Neural cell (in vitro differentiated cells): ENCODE data around the gene TOM1. TPM values are rescaled to one million over a fixed set of nuclear protein-coding genes. Genes with fewer than 3 reads are reported as not detected.

Experiments
- H2AFZ ChIP-seq: fragments of 200-600, 300-800 bp; sonication (generic), shearing (Covaris generic); 2 replicates; pipeline ENCODE4 v1.6.0; 2014; ENCODE audit warnings: low read depth, mild to moderate bottlenecking, antibody characterized with exemption, low read length, moderate library complexity
- H3F3A ChIP-seq: fragments of 200-600 bp; shearing (Covaris generic); 2 replicates; pipeline ENCODE4 v1.6.1; 2016; ENCODE audit warnings: mild to moderate bottlenecking, moderate library complexity, mixed read lengths, antibody characterized with exemption, low read length; ENCODE audit not compliant: insufficient read depth, poor library complexity, severe bottlenecking
- H3K27ac ChIP-seq: fragments of 200-600, 300-800 bp; sonication (generic), shearing (Covaris generic); 2 replicates; pipeline ENCODE4 v1.5.1; 2014; ENCODE audit warnings: mild to moderate bottlenecking, low read length, moderate library complexity
- H3K27me3 ChIP-seq: fragments of 300-800, 200-600 bp; sonication (generic), shearing (Covaris generic); 2 replicates; pipeline ENCODE4 v1.6.0; 2014; ENCODE audit warnings: mild to moderate bottlenecking, low read depth, low read length, moderate library complexity; ENCODE audit not compliant: insufficient read depth
- H3K36me3 ChIP-seq: fragments of 300-800, 200-600 bp; sonication (generic), shearing (Covaris generic); 2 replicates; pipeline ENCODE4 v1.5.1; 2014; ENCODE audit warnings: mild to moderate bottlenecking, antibody characterized with exemption, low read length, moderate library complexity; ENCODE audit not compliant: insufficient read depth
- H3K4me2 ChIP-seq: fragments of 300-800, 200-600 bp; sonication (generic), shearing (Covaris generic); 2 replicates; pipeline ENCODE4 v1.6.0; 2014; ENCODE audit warnings: mild to moderate bottlenecking, low read length
- H3K4me3 ChIP-seq: fragments of 300-800, 200-600 bp; sonication (generic), shearing (Covaris generic); 2 replicates; pipeline ENCODE4 v1.5.1; 2014; ENCODE audit warnings: mild to moderate bottlenecking, low read length, moderate library complexity
- H3K79me2 ChIP-seq: fragments of 200-600 bp; shearing (Covaris generic); replicated peaks from 2 replicates; pipeline ENCODE4 v1.6.0; 2014; ENCODE audit warnings: mild to moderate bottlenecking, low read length, moderate library complexity; ENCODE audit not compliant: insufficient read depth
- H3K9ac ChIP-seq: fragments of 300-800, 200-600 bp; sonication (generic), shearing (Covaris generic); 2 replicates; pipeline ENCODE4 v1.6.1; 2016; ENCODE audit warnings: mild to moderate bottlenecking, low read length, mixed read lengths
- H3K9me2 ChIP-seq: fragments of 200-600 bp; shearing (Covaris generic); 2 replicates; pipeline ENCODE4 v1.6.1; 2016; ENCODE audit warnings: mild to moderate bottlenecking, low read length, mixed read lengths; ENCODE audit not compliant: insufficient read depth
- H3K9me3 ChIP-seq: fragments of 200-600, 300-800 bp; sonication (generic), shearing (Covaris generic); 2 replicates; pipeline ENCODE4 v1.6.1; 2016; ENCODE audit warnings: mild to moderate bottlenecking, mixed run types, low read length, moderate library complexity, mixed read lengths
- H4K20me1 ChIP-seq: fragments of 200-600 bp; shearing (Covaris generic); 2 replicates; pipeline ENCODE4 v1.6.1; 2016; ENCODE audit warnings: mild to moderate bottlenecking, mixed run types; ENCODE audit not compliant: insufficient read depth
- CTCF ChIP-seq: fragments of 450-650 bp; IDR thresholded peaks from 2 replicates; pipeline ENCODE4 v1.5.1; 2014; ENCODE audit warnings: antibody characterized with exemption, mild to moderate bottlenecking, moderate library complexity; ENCODE audit not compliant: poor library complexity, severe bottlenecking
- EP300 ChIP-seq: fragments of 450-650 bp; conservative IDR thresholded peaks from 2 replicates; pipeline ENCODE4 v1.6.1; 2014; ENCODE audit warnings: antibody characterized with exemption, mild to moderate bottlenecking, moderate library complexity; ENCODE audit not compliant: poor library complexity, severe bottlenecking
- EZH2 ChIP-seq: fragments of 200-600, 300-800 bp; shearing (Covaris generic), sonication (generic); IDR thresholded peaks from 2 replicates; pipeline ENCODE4 v1.6.1; 2014; ENCODE audit warnings: antibody characterized with exemption, low read length, borderline replicate concordance, mild to moderate bottlenecking; ENCODE audit not compliant: insufficient read depth, poor library complexity, severe bottlenecking
- MXI1 ChIP-seq: fragments of 450-650 bp; conservative IDR thresholded peaks from 2 replicates; pipeline ENCODE4 v1.6.1; 2014; ENCODE audit warnings: antibody characterized with exemption, mild to moderate bottlenecking; ENCODE audit not compliant: poor library complexity, severe bottlenecking
- POLR2AphosphoS5 ChIP-seq: IDR thresholded peaks from 2 replicates; pipeline ENCODE4 v1.6.1; 2012
- RAD21 ChIP-seq: fragments of 450-650 bp; conservative IDR thresholded peaks from 2 replicates; pipeline ENCODE4 v1.6.1; 2014; ENCODE audit warnings: antibody characterized with exemption, mild to moderate bottlenecking, moderate library complexity
- REST ChIP-seq: IDR thresholded peaks from 2 replicates; pipeline ENCODE4 v1.6.1; 2012; ENCODE audit warnings: borderline replicate concordance
- SMC3 ChIP-seq: fragments of 450-650 bp; conservative IDR thresholded peaks from 2 replicates; pipeline ENCODE4 v1.6.1; 2014; ENCODE audit warnings: antibody characterized with exemption, mild to moderate bottlenecking, moderate library complexity; ENCODE audit not compliant: poor library complexity
- TAF1 ChIP-seq: IDR thresholded peaks from 2 replicates; pipeline ENCODE4 v1.6.1; 2012; ENCODE audit warnings: low read depth
- polyA plus RNA-seq: library from polyadenylated mRNA; depleted of rRNA; stranded (reverse); fragments of >200 nt; gene quantifications from 2 replicates; pipeline ENCODE4 v1.2.3, GENCODE V29; 2014

Gene TOM1
- polyA plus RNA-seq, 1 donor from 2014 or later = 13.3 TPM

DNA sequence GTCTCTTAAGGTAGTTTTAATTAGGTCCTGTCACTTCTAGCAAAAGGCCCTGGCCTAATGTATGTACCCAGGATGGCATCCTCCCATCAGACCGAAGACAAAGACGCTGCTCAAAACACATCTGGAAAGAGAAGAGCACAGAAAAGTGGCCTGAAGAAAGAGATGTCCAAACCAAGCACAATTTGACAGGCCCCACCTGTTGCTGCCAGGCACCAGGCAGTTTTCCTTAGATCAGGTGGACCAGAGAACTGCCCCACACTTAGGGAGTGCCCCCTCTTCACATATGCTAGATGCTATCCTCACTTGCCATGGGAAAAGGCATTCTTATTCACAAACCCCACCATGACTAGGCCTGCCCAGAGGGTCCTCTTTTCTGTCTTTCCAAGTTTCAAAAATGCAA, 45.7 kb upstream of the TOM1 start:
- Histone ChIP-seq H4K20me1 (no peaks in the 10 kb centered on the region), H3F3A (peaks cover 3% of the 10 kb centered on the region), H3K79me2 (peaks cover 11% of the 10 kb centered on the region), H3K4me2 (no peak overlapping the region), H3K36me3 (no peaks in the 10 kb centered on the region), H3K9me3 (no peaks in the 10 kb centered on the region), H3K27ac (no peak overlapping the region), H3K27me3 (no peaks in the 10 kb centered on the region), H2AFZ (no peak overlapping the region), H3K4me3 (no peak overlapping the region), H3K9ac (no peak overlapping the region), H3K9me2 (no peaks in the 10 kb centered on the region)
- TF ChIP-seq EP300 = no peak

DNA sequence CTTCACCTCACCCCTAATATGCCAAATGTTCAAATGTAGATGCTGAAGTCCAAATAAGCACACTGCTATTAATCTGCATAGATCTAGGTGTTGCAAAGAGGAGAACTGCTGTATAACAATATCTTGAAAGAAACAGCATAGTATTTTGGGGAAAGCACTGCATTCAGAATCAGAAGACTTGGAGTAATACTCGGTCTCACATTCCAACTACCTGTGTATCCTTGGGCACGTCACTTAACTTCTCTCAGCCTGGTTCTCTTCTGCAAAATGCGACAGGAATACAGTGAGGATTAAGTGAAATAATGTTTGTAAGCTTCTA, 42.7 kb upstream of the TOM1 start:
- H3K79me2 ChIP-seq = peaks cover 29% of the 10 kb centered on the region
- TF ChIP-seq POLR2AphosphoS5 (no peak), EZH2 (no peak), TAF1 (no peak), SMC3 (no peak), CTCF (no peak), RAD21 (no peak), MXI1 (no peak), EP300 (no peak), REST (no peak)
- peak overlapping the region; percentile 92 for H3K4me3 ChIP-seq
- H3K9me3 ChIP-seq = no peaks in the 10 kb centered on the region
- H3K9me2 ChIP-seq = no peaks in the 10 kb centered on the region
- H3F3A ChIP-seq = peaks cover 3% of the 10 kb centered on the region
- H3K27me3 ChIP-seq = no peaks in the 10 kb centered on the region
- H3K4me2 ChIP-seq = peak overlapping the region; percentile 96
- H3K27ac ChIP-seq = no peak overlapping the region
- H3K9ac ChIP-seq = peak overlapping the region; percentile 91
- no peaks in the 10 kb centered on the region for H4K20me1 ChIP-seq
- no peaks in the 10 kb centered on the region for H3K36me3 ChIP-seq
- H2AFZ ChIP-seq = peak overlapping the region; percentile 67
